Measurements from ENCODE around the gene EPHA4. TPM values are rescaled to one million over a fixed set of nuclear protein-coding genes. Genes with fewer than 3 reads are reported as not detected.

The EPHA4 gene
- polyA plus RNA-seq (2013, experiment 1 of 2), result 31.6 TPM
- 48.9 TPM for polyA plus RNA-seq (2013, experiment 2 of 2)

DNA sequence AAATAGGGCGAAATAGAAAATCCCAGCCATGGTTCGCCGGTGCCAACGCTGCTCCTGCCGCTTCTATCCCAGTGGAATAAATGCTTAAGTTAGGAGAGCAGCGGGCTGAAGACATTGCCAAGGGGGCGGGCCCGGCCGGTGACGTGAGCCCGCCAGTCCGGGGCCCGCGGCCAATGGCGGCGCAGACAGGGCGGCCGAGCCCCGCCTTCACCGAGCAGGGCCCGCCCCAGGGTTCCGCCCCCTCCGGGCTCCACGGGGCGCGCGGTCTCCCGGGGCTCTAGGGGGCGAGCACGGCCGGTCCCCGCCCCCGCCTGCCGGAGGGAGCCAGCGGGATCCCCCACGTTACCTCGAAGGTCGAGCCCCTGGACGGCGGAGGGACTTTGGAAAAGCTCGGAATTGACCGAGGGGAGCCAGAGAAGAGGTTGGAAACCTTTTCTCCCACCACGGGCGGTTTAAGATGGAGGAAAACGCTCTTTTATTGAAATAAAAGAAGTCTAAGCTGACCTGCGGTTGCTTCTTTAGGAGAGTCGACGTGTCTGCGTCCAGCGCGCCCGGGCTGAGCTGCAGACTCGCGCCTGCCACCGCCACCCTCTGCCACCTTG is at the start of gene EPHA4:
Gene EPHA4 (minus strand): TSS at position 86 of the 602 bp plus-strand sequence. CDS start 56 bp downstream, at position 30.
- under 1% methylated on average over 55 of the region's 55 CpGs for WGBS
- H3K9me3 ChIP-seq (ENCODE audit: insufficient read depth, low read depth, low read length), result no peaks in the 10 kb centered on the region
- peaks cover 35% of the 10 kb centered on the region for H3K4me1 ChIP-seq (ENCODE audit: insufficient read depth, low read length)
- H3K4me3 ChIP-seq (ENCODE audit: low read length), result peak within 1 kb of the TSS; percentile 84
- no peak within 1 kb of the TSS for H3K27ac ChIP-seq (ENCODE audit: low read depth, low read length)
- H3K27me3 ChIP-seq (ENCODE audit: insufficient read depth, low read length), result peaks cover 60% of the 10 kb centered on the region
- H3K9ac ChIP-seq (ENCODE audit: low read depth, low read length), result peak within 1 kb of the TSS; percentile 64
- H3K36me3 ChIP-seq (ENCODE audit: insufficient read depth, low read length), result peaks cover 8% of the 10 kb centered on the region; the same call in 1 of the 2 replicates

DNA sequence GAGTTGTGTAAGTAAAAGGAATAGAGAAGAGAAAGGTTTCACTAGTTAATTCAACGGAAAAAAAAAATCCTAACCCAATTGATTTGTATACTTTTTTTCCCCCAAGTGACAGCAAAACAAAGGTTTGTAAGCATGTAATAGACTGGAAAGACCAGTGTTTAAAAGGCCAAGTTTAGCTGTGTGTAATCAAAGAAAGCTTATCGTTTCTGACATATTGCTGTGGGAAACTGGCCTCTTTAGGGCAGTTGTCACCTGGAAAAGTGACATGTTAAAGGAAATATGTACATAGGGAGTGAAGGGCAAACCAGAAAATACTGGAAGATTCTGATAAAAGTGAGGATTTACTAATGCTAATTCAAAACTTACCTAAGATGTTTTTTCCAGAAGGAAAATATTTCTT is 45.9 kb upstream of the EPHA4 start:
- Histone ChIP-seq H3K4me3 (ENCODE audit: low read length) (no peak overlapping the region), H3K27ac (ENCODE audit: low read depth, low read length) (no peak overlapping the region), H3K27me3 (ENCODE audit: insufficient read depth, low read length) (no peaks in the 10 kb centered on the region), H3K4me1 (ENCODE audit: insufficient read depth, low read length) (no peaks in the 10 kb centered on the region), H3K9me3 (ENCODE audit: insufficient read depth, low read depth, low read length) (no peaks in the 10 kb centered on the region), H3K36me3 (ENCODE audit: insufficient read depth, low read length) (no peaks in the 10 kb centered on the region), H3K9ac (ENCODE audit: low read depth, low read length) (no peak overlapping the region)
- WGBS, result 90% methylated on average over 1 of the region's 2 CpGs

- no peak overlapping the region for H3K9ac ChIP-seq (ENCODE audit: low read depth, low read length)
- H3K27ac ChIP-seq (ENCODE audit: low read depth, low read length), result no peak overlapping the region
- H3K36me3 ChIP-seq (ENCODE audit: insufficient read depth, low read length), result no peaks in the 10 kb centered on the region
- 95% methylated on average over 13 of the region's 13 CpGs for WGBS
- H3K9me3 ChIP-seq (ENCODE audit: insufficient read depth, low read depth, low read length), result no peaks in the 10 kb centered on the region
- no peak overlapping the region for H3K4me3 ChIP-seq (ENCODE audit: low read length)
- no peaks in the 10 kb centered on the region for H3K4me1 ChIP-seq (ENCODE audit: insufficient read depth, low read length)
- no peaks in the 10 kb centered on the region for H3K27me3 ChIP-seq (ENCODE audit: insufficient read depth, low read length)
Measured at GRCh38 chr2:221616561-221616960, 44.5 kb upstream of the EPHA4 start.

DNA sequence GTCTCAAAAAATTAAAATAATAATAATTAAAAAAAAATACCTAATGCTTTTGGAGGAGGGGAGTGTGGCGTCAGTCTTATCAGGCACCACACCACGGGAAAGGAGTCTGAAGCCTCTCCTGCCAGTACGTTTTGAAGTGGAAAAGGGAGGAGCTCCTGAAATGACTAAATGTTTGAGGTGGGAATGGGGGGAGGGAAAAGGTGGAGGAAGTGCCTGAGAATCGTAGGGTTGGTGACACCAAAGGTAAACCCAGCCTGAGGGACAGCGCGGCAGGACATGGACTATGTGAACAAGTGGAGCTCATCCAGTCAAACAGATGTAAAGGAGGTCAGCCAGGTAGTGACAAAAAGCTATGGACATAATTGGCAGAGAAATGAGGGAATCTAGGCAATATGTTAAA is 42.2 kb upstream of the EPHA4 start:
- H3K27ac ChIP-seq (ENCODE audit: low read depth, low read length), result no peak overlapping the region
- H3K4me3 ChIP-seq (ENCODE audit: low read length), result no peak overlapping the region
- no peak overlapping the region for H3K9ac ChIP-seq (ENCODE audit: low read depth, low read length)
- 0 out of 2 replicates have a peak, but pooled peaks cover 4% of the 10 kb centered on the region for H3K4me1 ChIP-seq (ENCODE audit: insufficient read depth, low read length)
- no peaks in the 10 kb centered on the region for H3K9me3 ChIP-seq (ENCODE audit: insufficient read depth, low read depth, low read length)
- WGBS, result 67% methylated on average over 6 of the region's 6 CpGs
- H3K36me3 ChIP-seq (ENCODE audit: insufficient read depth, low read length), result no peaks in the 10 kb centered on the region
- H3K27me3 ChIP-seq (ENCODE audit: insufficient read depth, low read length), result no peaks in the 10 kb centered on the region

GRCh38 chr2:221612800-221613199 is 40.7 kb upstream of the EPHA4 start:
- 0 out of 2 replicates have a peak, but pooled peaks cover 4% of the 10 kb centered on the region for H3K4me1 ChIP-seq (ENCODE audit: insufficient read depth, low read length)
- no peak overlapping the region for H3K4me3 ChIP-seq (ENCODE audit: low read length)
- no peaks in the 10 kb centered on the region for H3K36me3 ChIP-seq (ENCODE audit: insufficient read depth, low read length)
- 94% methylated on average over 6 of the region's 6 CpGs for WGBS
- H3K27me3 ChIP-seq (ENCODE audit: insufficient read depth, low read length), result no peaks in the 10 kb centered on the region
- no peak overlapping the region for H3K9ac ChIP-seq (ENCODE audit: low read depth, low read length)
- H3K9me3 ChIP-seq (ENCODE audit: insufficient read depth, low read depth, low read length), result no peaks in the 10 kb centered on the region
- H3K27ac ChIP-seq (ENCODE audit: low read depth, low read length), result no peak overlapping the region

- Histone ChIP-seq H3K36me3 (ENCODE audit: insufficient read depth, low read length) (no peaks in the 10 kb centered on the region), H3K27me3 (ENCODE audit: insufficient read depth, low read length) (no peaks in the 10 kb centered on the region), H3K9me3 (ENCODE audit: insufficient read depth, low read depth, low read length) (no peaks in the 10 kb centered on the region), H3K9ac (ENCODE audit: low read depth, low read length) (no peak overlapping the region), H3K27ac (ENCODE audit: low read depth, low read length) (no peak overlapping the region), H3K4me1 (ENCODE audit: insufficient read depth, low read length) (0 out of 2 replicates have a peak, but pooled peaks cover 4% of the 10 kb centered on the region), H3K4me3 (ENCODE audit: low read length) (no peak overlapping the region)
- WGBS, result 97% methylated on average over 4 of the region's 4 CpGs
Measured at GRCh38 chr2:221612161-221612560, 40.1 kb upstream of the EPHA4 start.

- H3K4me1 ChIP-seq (ENCODE audit: insufficient read depth, low read length), result peaks cover 9% of the 10 kb centered on the region; the same call in 1 of the 2 replicates
- H3K36me3 ChIP-seq (ENCODE audit: insufficient read depth, low read length), result no peaks in the 10 kb centered on the region
- WGBS, result 86% methylated on average over 8 of the region's 8 CpGs
- no peaks in the 10 kb centered on the region for H3K9me3 ChIP-seq (ENCODE audit: insufficient read depth, low read depth, low read length)
- H3K9ac ChIP-seq (ENCODE audit: low read depth, low read length), result no peak overlapping the region
- H3K4me3 ChIP-seq (ENCODE audit: low read length), result no peak overlapping the region
- H3K27ac ChIP-seq (ENCODE audit: low read depth, low read length), result no peak overlapping the region
- H3K27me3 ChIP-seq (ENCODE audit: insufficient read depth, low read length), result no peaks in the 10 kb centered on the region
Measured at GRCh38 chr2:221610675-221611074, 38.6 kb upstream of the EPHA4 start.

- Histone ChIP-seq H3K9me3 (ENCODE audit: insufficient read depth, low read depth, low read length) (no peaks in the 10 kb centered on the region), H3K27me3 (ENCODE audit: insufficient read depth, low read length) (no peaks in the 10 kb centered on the region), H3K4me1 (ENCODE audit: insufficient read depth, low read length) (peaks cover 12% of the 10 kb centered on the region), H3K36me3 (ENCODE audit: insufficient read depth, low read length) (no peaks in the 10 kb centered on the region), H3K4me3 (ENCODE audit: low read length) (no peak overlapping the region), H3K27ac (ENCODE audit: low read depth, low read length) (no peak overlapping the region), H3K9ac (ENCODE audit: low read depth, low read length) (no peak overlapping the region)
- WGBS, result 77% methylated on average over 2 of the region's 2 CpGs
Measured at GRCh38 chr2:221610255-221610654, 38.2 kb upstream of the EPHA4 start.

- H3K36me3 ChIP-seq (ENCODE audit: insufficient read depth, low read length), result no peaks in the 10 kb centered on the region
Measured at GRCh38 chr2:221608442-221608841, 36.3 kb upstream of the EPHA4 start.

DNA sequence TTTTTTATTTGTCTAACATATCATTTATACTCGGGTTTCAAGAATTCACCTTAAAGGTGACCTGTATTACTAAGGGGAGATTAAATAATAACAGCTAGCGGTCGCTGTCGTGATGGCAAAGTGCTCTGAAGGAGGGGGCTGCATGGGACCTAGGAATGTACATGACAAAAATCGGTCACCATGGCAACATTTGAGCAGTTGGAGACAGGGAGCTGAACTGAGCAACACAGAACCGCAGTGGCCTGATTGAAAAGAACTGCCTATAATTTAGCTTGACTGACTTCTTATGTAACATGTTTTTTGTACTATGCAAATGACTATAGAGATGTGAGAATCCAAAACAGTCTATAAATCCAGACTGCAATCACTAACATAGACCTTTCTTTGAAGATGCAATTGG is 34.3 kb upstream of the EPHA4 start:
- no peaks in the 10 kb centered on the region for H3K27me3 ChIP-seq (ENCODE audit: insufficient read depth, low read length)
- WGBS, result 72% methylated on average over 6 of the region's 6 CpGs

More at GRCh38 chr2:221608442-221608841, 36.3 kb upstream of the EPHA4 start:
- Histone ChIP-seq H3K4me1 (ENCODE audit: insufficient read depth, low read length) (peaks cover 29% of the 10 kb centered on the region), H3K27me3 (ENCODE audit: insufficient read depth, low read length) (no peaks in the 10 kb centered on the region), H3K4me3 (ENCODE audit: low read length) (no peak overlapping the region), H3K9ac (ENCODE audit: low read depth, low read length) (no peak overlapping the region), H3K9me3 (ENCODE audit: insufficient read depth, low read depth, low read length) (no peaks in the 10 kb centered on the region), H3K27ac (ENCODE audit: low read depth, low read length) (no peak overlapping the region)
- 88% methylated on average over 1 of the region's 3 CpGs for WGBS

GRCh38 chr2:221605751-221606240 is 33.7 kb upstream of the EPHA4 start:
- WGBS, result 93% methylated on average over 2 of the region's 2 CpGs
- Histone ChIP-seq H3K27me3 (ENCODE audit: insufficient read depth, low read length) (no peaks in the 10 kb centered on the region), H3K4me1 (ENCODE audit: insufficient read depth, low read length) (peaks cover 34% of the 10 kb centered on the region)

More for the DNA sequence above, 34.3 kb upstream of the EPHA4 start:
- Histone ChIP-seq H3K36me3 (ENCODE audit: insufficient read depth, low read length) (no peaks in the 10 kb centered on the region), H3K4me3 (ENCODE audit: low read length) (no peak overlapping the region), H3K9me3 (ENCODE audit: insufficient read depth, low read depth, low read length) (no peaks in the 10 kb centered on the region), H3K27ac (ENCODE audit: low read depth, low read length) (no peak overlapping the region), H3K9ac (ENCODE audit: low read depth, low read length) (no peak overlapping the region), H3K4me1 (ENCODE audit: insufficient read depth, low read length) (peaks cover 29% of the 10 kb centered on the region)

More at GRCh38 chr2:221605751-221606240, 33.7 kb upstream of the EPHA4 start:
- H3K27ac ChIP-seq (ENCODE audit: low read depth, low read length), result no peak overlapping the region
- H3K9ac ChIP-seq (ENCODE audit: low read depth, low read length), result no peak overlapping the region
- H3K9me3 ChIP-seq (ENCODE audit: insufficient read depth, low read depth, low read length), result no peaks in the 10 kb centered on the region
- H3K4me3 ChIP-seq (ENCODE audit: low read length), result no peak overlapping the region
- H3K36me3 ChIP-seq (ENCODE audit: insufficient read depth, low read length), result no peaks in the 10 kb centered on the region

All from HUES64 (cell line).